Activated naive CD4-positive, alpha-beta T cell treated with anti-CD3 and anti-CD28 coated beads, Interleukin-2, amount 10 ng/mL, durations not matched to agents 7 days and 5 days (primary cell): Measurements from ENCODE around the gene CARF.
A peak's percentile ranks its signal among the peaks of the same experiment; 100 is the strongest.
"Not testable (repeated sequence)": the region's sequence is repeated elsewhere in the genome, so short reads cannot be mapped to it uniquely, and the experiment has no call there.

ENCODE experiments used
- CTCF ChIA-PET: fragments of 350-600 bp; sonication (Branson Sonifier 250); formaldehyde crosslinking; loops from one replicate; lab custom pipeline; 2021; ENCODE audit warnings: antibody characterized with exemption; lab: Charles Lee
- DNase-seq: peaks from one replicate; pipeline ENCODE4 v3.0.0-alpha.2; 2020
- H3K27ac Mint-ChIP-seq: one replicate; pipeline ENCODE4 v1.8.0; 2021; ENCODE audit warnings: mild to moderate bottlenecking, moderate library complexity, mixed read lengths
- H3K27me3 Mint-ChIP-seq: one replicate; pipeline ENCODE4 v1.8.0; 2021; ENCODE audit warnings: mild to moderate bottlenecking, mixed read lengths
- H3K36me3 Mint-ChIP-seq: one replicate; pipeline ENCODE4 v1.8.0; 2021; ENCODE audit warnings: mixed read lengths
- H3K4me1 Mint-ChIP-seq: one replicate; pipeline ENCODE4 v1.8.0; 2021; ENCODE audit warnings: mixed read lengths
- H3K4me3 Mint-ChIP-seq: one replicate; pipeline ENCODE4 v1.8.0; 2021; ENCODE audit warnings: mild to moderate bottlenecking, moderate library complexity, mixed read lengths
- H3K9me3 Mint-ChIP-seq: one replicate; pipeline ENCODE4 v1.8.0; 2021; ENCODE audit warnings: mixed read lengths

The CARF gene

GRCh38 chr2:202911512-202912341, at the start of gene CARF, which contains the start of gene WDR12:
Gene CARF, plus strand, starts transcription at chr2:202912275. Its CDS starts 29,628 bp downstream, at chr2:202941903.
Gene WDR12, minus strand, starts transcription at chr2:202911673. Its CDS starts 197 bp downstream, at chr2:202911476.
- Mint-ChIP-seq H3K27ac (peak within 1 kb of the TSS; percentile 97), H3K4me3 (peak within 1 kb of the TSS; percentile 97), H3K4me1 (peaks cover 32% of the 10 kb centered on the region), H3K36me3 (peaks cover 2% of the 10 kb centered on the region), H3K27me3 (no peaks in the 10 kb centered on the region), H3K9me3 (no peaks in the 10 kb centered on the region)
- CTCF ChIA-PET: interaction anchor here (0.8 kb wide), 1 partner anchor 541 kb away, joined by 3 read pairs; no protein-coding TSS in a partner anchor
- peak; percentile 95 for DNase-seq

- no peaks in the 10 kb centered on the region for H3K9me3 Mint-ChIP-seq
- no peaks in the 10 kb centered on the region for H3K36me3 Mint-ChIP-seq
- DNase-seq: peak; percentile 78
- peaks cover 14% of the 10 kb centered on the region for H3K4me1 Mint-ChIP-seq
- CTCF ChIA-PET: interaction anchor here (0.7 to 6.5 kb wide), 9 partner anchors 10 to 944 kb away, joined by 3 to 42 read pairs (median 4); partner anchors contain the start of gene FAM117B
- H3K27ac Mint-ChIP-seq: peak overlapping the region; percentile 82
- H3K27me3 Mint-ChIP-seq: peaks cover 3% of the 10 kb centered on the region
- H3K4me3 Mint-ChIP-seq: peak overlapping the region; percentile 86
Measured at GRCh38 chr2:202870431-202871299, 41.4 kb upstream of the CARF start.

- CTCF ChIA-PET: interaction anchor here (1.1 to 6.5 kb wide), 7 partner anchors 16 to 944 kb away, joined by 3 to 42 read pairs (median 5); partner anchors contain the start of gene FAM117B
- H3K27ac Mint-ChIP-seq: peak within 1 kb of the TSS; percentile 82
- H3K4me1 Mint-ChIP-seq: peaks cover 14% of the 10 kb centered on the region
- peak within 1 kb of the TSS; percentile 86 for H3K4me3 Mint-ChIP-seq
- H3K36me3 Mint-ChIP-seq: no peaks in the 10 kb centered on the region
- peaks cover 3% of the 10 kb centered on the region for H3K27me3 Mint-ChIP-seq
- H3K9me3 Mint-ChIP-seq: no peaks in the 10 kb centered on the region
- peak; percentile 72 for DNase-seq
Measured at GRCh38 chr2:202871300-202872141, 40.6 kb upstream of the CARF start, which contains the start of gene ICA1L. Gene ICA1L, minus strand, starts transcription at chr2:202871766. Its CDS starts 42,757 bp downstream, at chr2:202829009.

- DNase-seq: no peak
- H3K27me3 Mint-ChIP-seq: peaks cover 3% of the 10 kb centered on the region
- no peaks in the 10 kb centered on the region for H3K9me3 Mint-ChIP-seq
- CTCF ChIA-PET: interaction anchor here (0.9 kb wide), 1 partner anchor 9 kb away, joined by 3 read pairs; no protein-coding TSS in a partner anchor
- no peak overlapping the region for H3K4me3 Mint-ChIP-seq
- no peak overlapping the region for H3K27ac Mint-ChIP-seq
- no peaks in the 10 kb centered on the region for H3K4me1 Mint-ChIP-seq
- peaks cover 4% of the 10 kb centered on the region for H3K36me3 Mint-ChIP-seq
Measured at GRCh38 chr2:202877699-202878098, 34.4 kb upstream of the CARF start.

GRCh38 chr2:202881570-202881969, 30.5 kb upstream of the CARF start:
- DNase-seq: no peak
- Mint-ChIP-seq H3K4me3 (no peak overlapping the region), H3K36me3 (peaks cover 13% of the 10 kb centered on the region), H3K27ac (no peak overlapping the region), H3K27me3 (no peaks in the 10 kb centered on the region), H3K9me3 (no peaks in the 10 kb centered on the region), H3K4me1 (no peaks in the 10 kb centered on the region)
- CTCF ChIA-PET: no interaction called here

- DNase-seq: no peak
- CTCF ChIA-PET: no interaction called here
- peaks cover 20% of the 10 kb centered on the region for H3K36me3 Mint-ChIP-seq
- no peaks in the 10 kb centered on the region for H3K27me3 Mint-ChIP-seq
- H3K4me1 Mint-ChIP-seq: no peaks in the 10 kb centered on the region
- no peak overlapping the region for H3K27ac Mint-ChIP-seq
- H3K4me3 Mint-ChIP-seq: no peak overlapping the region
- H3K9me3 Mint-ChIP-seq: no peaks in the 10 kb centered on the region
Measured at GRCh38 chr2:202883987-202884675, 27.9 kb upstream of the CARF start.

GRCh38 chr2:202885190-202885589, 26.9 kb upstream of the CARF start:
- no peak overlapping the region for H3K4me3 Mint-ChIP-seq
- H3K9me3 Mint-ChIP-seq: no peaks in the 10 kb centered on the region
- no peak overlapping the region for H3K27ac Mint-ChIP-seq
- H3K27me3 Mint-ChIP-seq: no peaks in the 10 kb centered on the region
- CTCF ChIA-PET: no interaction called here
- H3K4me1 Mint-ChIP-seq: no peaks in the 10 kb centered on the region
- DNase-seq: no peak
- H3K36me3 Mint-ChIP-seq: peaks cover 21% of the 10 kb centered on the region

- H3K27me3 Mint-ChIP-seq, H3K27ac Mint-ChIP-seq, CTCF ChIA-PET, H3K9me3 Mint-ChIP-seq, H3K4me3 Mint-ChIP-seq, DNase-seq: not testable (repeated sequence)
- H3K36me3 Mint-ChIP-seq: peaks cover 24% of the 10 kb centered on the region
- H3K4me1 Mint-ChIP-seq: peaks cover 25% of the 10 kb centered on the region
Measured at GRCh38 chr2:202905507-202905906, 6.6 kb upstream of the CARF start.

- Mint-ChIP-seq H3K27ac (no peak overlapping the region), H3K4me3 (no peak overlapping the region), H3K9me3 (peaks cover 3% of the 10 kb centered on the region), H3K4me1 (peaks cover 32% of the 10 kb centered on the region), H3K27me3 (no peaks in the 10 kb centered on the region), H3K36me3 (peaks cover 24% of the 10 kb centered on the region)
- DNase-seq: no peak
- CTCF ChIA-PET: no interaction called here
Measured at GRCh38 chr2:202908186-202908585, 3.9 kb upstream of the CARF start.

- CTCF ChIA-PET: no interaction called here
- H3K27ac Mint-ChIP-seq: no peak overlapping the region
- H3K27me3 Mint-ChIP-seq: no peaks in the 10 kb centered on the region
- peak overlapping the region; percentile 46 for H3K4me3 Mint-ChIP-seq
- no peak for DNase-seq
- peaks cover 16% of the 10 kb centered on the region for H3K36me3 Mint-ChIP-seq
- H3K9me3 Mint-ChIP-seq: peaks cover 3% of the 10 kb centered on the region
- H3K4me1 Mint-ChIP-seq: peaks cover 32% of the 10 kb centered on the region
Measured at GRCh38 chr2:202909394-202910192, 2.5 kb upstream of the CARF start.

GRCh38 chr2:202910250-202910649, 1.8 kb upstream of the CARF start:
- DNase-seq, H3K27ac Mint-ChIP-seq, H3K27me3 Mint-ChIP-seq, H3K9me3 Mint-ChIP-seq: not testable (repeated sequence)
- H3K4me3 Mint-ChIP-seq: peak overlapping the region; percentile 97
- H3K4me1 Mint-ChIP-seq: peaks cover 32% of the 10 kb centered on the region
- H3K36me3 Mint-ChIP-seq: peaks cover 11% of the 10 kb centered on the region
- CTCF ChIA-PET: interaction anchor here (1.2 kb wide), 1 partner anchor 322 kb away, joined by 3 read pairs; no protein-coding TSS in a partner anchor

GRCh38 chr2:202910698-202911097, 1.4 kb upstream of the CARF start:
- CTCF ChIA-PET: interaction anchor here (0.6 to 1.2 kb wide), 3 partner anchors 21 to 543 kb away, joined by 3 to 4 read pairs (median 3); no protein-coding TSS in a partner anchor
- DNase-seq: no peak
- H3K4me3 Mint-ChIP-seq: peak overlapping the region; percentile 97
- H3K9me3 Mint-ChIP-seq: no peaks in the 10 kb centered on the region
- H3K36me3 Mint-ChIP-seq: peaks cover 7% of the 10 kb centered on the region
- H3K27ac Mint-ChIP-seq: peak overlapping the region; percentile 21
- no peaks in the 10 kb centered on the region for H3K27me3 Mint-ChIP-seq
- peaks cover 32% of the 10 kb centered on the region for H3K4me1 Mint-ChIP-seq
